Gastroesophageal sphincter (tissue), 3 donors: ENCODE measurements around the gene BORCS5.

Experiments
- EP300 ChIP-seq: sonication (generic); formaldehyde crosslinking; IDR thresholded peaks from one replicate; pipeline ENCODE4 v1.6.1; 2017; ENCODE audit warnings: antibody characterized with exemption, mild to moderate bottlenecking
- POLR2A ChIP-seq, 2 donors: fragments of 450-650 bp; IDR thresholded peaks; one replicate each; pipeline ENCODE4 v1.6.1; 2017; ENCODE audit warnings: antibody characterized with exemption in 2 of 2, mild to moderate bottlenecking in 2 of 2, moderate library complexity in 1 of 2
- POLR2AphosphoS5 ChIP-seq: sonication (generic); formaldehyde crosslinking; IDR thresholded peaks from one replicate; pipeline ENCODE4 v1.6.1; 2017; ENCODE audit warnings: antibody characterized with exemption
- TF ChIP-seq, protein P1 (sequence below), 4 experiments: fragments of 200-600 bp in 2 of 4; fragments of 450-650 bp in 2 of 4; sonication (generic) in 1 of 4; IDR thresholded peaks; one replicate each; pipeline ENCODE4 v1.5.1; 2017 to 2019; ENCODE audit warnings: antibody characterized with exemption in 4 of 4, mild to moderate bottlenecking in 2 of 4, moderate library complexity in 2 of 4

DNA sequence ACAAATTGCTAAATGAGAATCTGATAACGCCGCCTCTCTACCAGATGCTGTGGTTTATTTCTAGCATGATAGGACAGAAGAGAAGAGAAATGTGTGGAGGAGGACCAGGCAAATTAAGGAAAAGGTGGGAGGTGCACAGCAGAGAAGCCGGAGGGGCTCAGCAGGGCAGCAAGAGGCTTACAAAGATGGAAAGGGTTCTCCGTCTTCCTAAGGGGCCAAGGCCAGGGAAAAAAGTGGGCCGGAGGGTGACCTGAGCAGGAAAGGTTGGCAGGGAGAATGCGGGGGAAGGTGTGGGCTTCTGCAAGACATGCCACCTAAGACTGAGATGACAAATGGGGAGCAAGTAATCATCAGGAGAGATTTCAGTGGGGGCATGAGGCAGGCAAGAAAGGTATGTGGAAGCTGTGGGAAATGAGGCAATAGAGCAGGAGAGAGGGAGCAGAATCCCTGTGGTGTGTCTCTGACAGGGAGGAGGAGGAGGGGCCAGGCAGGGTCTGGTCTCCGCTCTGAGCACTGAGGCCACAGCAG is 25.6 kb upstream of the BORCS5 start:
- TF ChIP-seq POLR2A (IDR thresholded peaks at IDR 0.05): no peak
- TF ChIP-seq, protein P1, sequence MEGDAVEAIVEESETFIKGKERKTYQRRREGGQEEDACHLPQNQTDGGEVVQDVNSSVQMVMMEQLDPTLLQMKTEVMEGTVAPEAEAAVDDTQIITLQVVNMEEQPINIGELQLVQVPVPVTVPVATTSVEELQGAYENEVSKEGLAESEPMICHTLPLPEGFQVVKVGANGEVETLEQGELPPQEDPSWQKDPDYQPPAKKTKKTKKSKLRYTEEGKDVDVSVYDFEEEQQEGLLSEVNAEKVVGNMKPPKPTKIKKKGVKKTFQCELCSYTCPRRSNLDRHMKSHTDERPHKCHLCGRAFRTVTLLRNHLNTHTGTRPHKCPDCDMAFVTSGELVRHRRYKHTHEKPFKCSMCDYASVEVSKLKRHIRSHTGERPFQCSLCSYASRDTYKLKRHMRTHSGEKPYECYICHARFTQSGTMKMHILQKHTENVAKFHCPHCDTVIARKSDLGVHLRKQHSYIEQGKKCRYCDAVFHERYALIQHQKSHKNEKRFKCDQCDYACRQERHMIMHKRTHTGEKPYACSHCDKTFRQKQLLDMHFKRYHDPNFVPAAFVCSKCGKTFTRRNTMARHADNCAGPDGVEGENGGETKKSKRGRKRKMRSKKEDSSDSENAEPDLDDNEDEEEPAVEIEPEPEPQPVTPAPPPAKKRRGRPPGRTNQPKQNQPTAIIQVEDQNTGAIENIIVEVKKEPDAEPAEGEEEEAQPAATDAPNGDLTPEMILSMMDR (IDR thresholded peaks at IDR 0.05): no peak
- no peak for TF ChIP-seq POLR2AphosphoS5
- no peak for TF ChIP-seq EP300
